H1 (cell line): Measurements from ENCODE around the gene DYNLT2B. TPM values are rescaled to one million over a fixed set of nuclear protein-coding genes. Genes with fewer than 3 reads are reported as not detected.

Experiments
- CTCF ChIA-PET: fragments of 300-600 bp; sonication (Branson Sonifier 250); formaldehyde crosslinking; loops from one replicate; lab custom pipeline; 2021; ENCODE audit not compliant: partially characterized antibody; lab: Charles Lee
- POLR2A ChIA-PET: fragments of 300-600 bp; sonication (Branson Sonifier 250); formaldehyde crosslinking; loops from one replicate; lab custom pipeline; 2021; ENCODE audit warnings: inconsistent platforms; ENCODE audit not compliant: partially characterized antibody; lab: Charles Lee
- DNase-seq, 2 experiments: peaks; one replicate each; pipeline versions ENCODE4 v3.0.0 to v3.0.0-alpha.2; 2010 to 2022; ENCODE audit warnings: low spot score in 2 of 2, low read depth in 1 of 2, mixed read lengths in 1 of 2
- FAIRE-seq: peaks from 2 replicates; lab custom pipeline; 2011; peaks lifted over from hg19 to GRCh38; lab: Jason Lieb, UNC
- H2AFZ ChIP-seq: 2 replicates; pipeline ENCODE4 v1.8.1; 2012; ENCODE audit warnings: low read length, inconsistent platforms
- H2AK5ac ChIP-seq: 2 replicates; pipeline ENCODE4 v1.6.1; 2013; ENCODE audit warnings: low read depth, low read length
- H2BK120ac ChIP-seq: replicated peaks from 2 replicates; pipeline ENCODE3; 2013; ENCODE audit warnings: low read depth, low read length, inconsistent platforms
- H2BK12ac ChIP-seq: 2 replicates; pipeline ENCODE4 v1.6.1; 2013; ENCODE audit warnings: low read depth, low read length
- H2BK15ac ChIP-seq: 2 replicates; pipeline ENCODE4 v1.6.1; 2013; ENCODE audit warnings: low read length
- H2BK20ac ChIP-seq: 2 replicates; pipeline ENCODE4 v1.6.1; 2013; ENCODE audit warnings: low read length
- H2BK5ac ChIP-seq: 2 replicates; pipeline ENCODE4 v1.6.1; 2013; ENCODE audit warnings: low read depth, low read length
- H3K14ac ChIP-seq: 2 replicates; pipeline ENCODE4 v1.6.1; 2013; ENCODE audit warnings: inconsistent platforms; ENCODE audit not compliant: insufficient read length
- H3K18ac ChIP-seq: 2 replicates; pipeline ENCODE4 v1.6.1; 2013; ENCODE audit warnings: low read length; ENCODE audit errors: extremely low read depth
- H3K23ac ChIP-seq: 2 replicates; pipeline ENCODE4 v1.6.1; 2013; ENCODE audit warnings: inconsistent platforms; ENCODE audit not compliant: insufficient read length
- H3K23me2 ChIP-seq: 2 replicates; pipeline ENCODE4 v1.6.1; 2013; ENCODE audit warnings: low read depth, low read length
- H3K27ac ChIP-seq: 2 replicates; pipeline ENCODE4 v1.6.1; 2011; ENCODE audit warnings: low read depth, low read length, inconsistent platforms
- H3K27me3 ChIP-seq, 4 experiments: replicated peaks in 1 of 4; 1 replicate in 1 of 4; 2 replicates in 3 of 4; pipeline versions ENCODE4 v1.6.1 to v1.8.1; 2011 to 2013; ENCODE audit warnings: low read length in 3 of 4, mild to moderate bottlenecking in 3 of 4, inconsistent platforms in 2 of 4, mixed read lengths in 2 of 4, moderate library complexity in 1 of 4; ENCODE audit not compliant: control insufficient read depth in 3 of 4, insufficient read depth in 3 of 4; ENCODE audit errors: extremely low read depth in 1 of 4
- H3K36me3 ChIP-seq, 4 experiments: 2 replicates each; pipeline versions ENCODE4 v1.6.1 to v1.8.1; 2011 to 2013; ENCODE audit warnings: mild to moderate bottlenecking in 4 of 4, low read length in 3 of 4, moderate library complexity in 2 of 4, control low read depth in 1 of 4, inconsistent platforms in 1 of 4; ENCODE audit not compliant: insufficient read depth in 4 of 4, control insufficient read depth in 2 of 4
- H3K4ac ChIP-seq: replicated peaks from 2 replicates; pipeline ENCODE3; 2013; ENCODE audit warnings: low read length, low read depth, mixed read lengths, inconsistent platforms; ENCODE audit not compliant: insufficient read length
- H3K4me1 ChIP-seq, 4 experiments: replicated peaks in 1 of 4; 1 replicate in 1 of 4; 2 replicates in 3 of 4; pipeline versions ENCODE4 v1.6.1 to v1.8.1; 2011 to 2013; ENCODE audit warnings: low read length in 3 of 4, inconsistent platforms in 2 of 4, mixed read lengths in 1 of 4; ENCODE audit not compliant: insufficient read depth in 4 of 4, control insufficient read depth in 3 of 4
- H3K4me2 ChIP-seq, 2 experiments: 2 replicates each; pipeline versions ENCODE4 v1.6.1 to v1.8.1; 2011 to 2013; ENCODE audit warnings: low read depth in 2 of 2, low read length in 2 of 2, control low read depth in 1 of 2, inconsistent platforms in 1 of 2, mild to moderate bottlenecking in 1 of 2; ENCODE audit not compliant: insufficient read depth in 1 of 2
- H3K4me3 ChIP-seq, 4 experiments: fragments of 200-600, 300-600 bp in 1 of 4; sonication (generic), shearing (Covaris generic), sonication (Bioruptor Twin) in 1 of 4; 2 replicates each; pipeline versions ENCODE4 v1.5.1 to v1.8.1; 2011 to 2016; ENCODE audit warnings: low read length in 4 of 4, low read depth in 3 of 4, control low read depth in 2 of 4, inconsistent platforms in 2 of 4, mild to moderate bottlenecking in 2 of 4, mixed read lengths in 1 of 4, moderate library complexity in 1 of 4; ENCODE audit not compliant: insufficient read depth in 2 of 4; ENCODE audit errors: extremely low read depth in 1 of 4
- H3K56ac ChIP-seq: replicated peaks from 2 replicates; pipeline ENCODE3; 2013; ENCODE audit warnings: low read depth, mild to moderate bottlenecking, mixed read lengths, low read length, inconsistent platforms; ENCODE audit not compliant: insufficient read length
- H3K79me1 ChIP-seq: 2 replicates; pipeline ENCODE4 v1.6.1; 2013; ENCODE audit warnings: low read depth, low read length, control low read depth
- H3K79me2 ChIP-seq, 2 experiments: 2 replicates each; pipeline versions ENCODE4 v1.6.1 to v1.8.1; 2012 to 2013; ENCODE audit warnings: low read length in 2 of 2, mild to moderate bottlenecking in 2 of 2, inconsistent platforms in 1 of 2; ENCODE audit not compliant: insufficient read depth in 2 of 2, control insufficient read depth in 1 of 2
- H3K9ac ChIP-seq, 4 experiments: replicated peaks in 1 of 4; 1 replicate in 1 of 4; 2 replicates in 3 of 4; pipeline versions ENCODE4 v1.6.1 to v1.8.1; 2011 to 2013; ENCODE audit warnings: low read depth in 3 of 4, low read length in 3 of 4, control low read depth in 2 of 4, mild to moderate bottlenecking in 2 of 4, moderate library complexity in 2 of 4, inconsistent platforms in 1 of 4; ENCODE audit errors: extremely low read depth in 1 of 4
- H3K9me3 ChIP-seq, 2 experiments: 2 replicates each; pipeline versions ENCODE4 v1.6.1 to v1.8.1; 2012 to 2013; ENCODE audit warnings: mild to moderate bottlenecking in 2 of 2, moderate library complexity in 2 of 2, control low read depth in 1 of 2, inconsistent platforms in 1 of 2, low read depth in 1 of 2, low read length in 1 of 2, mixed read lengths in 1 of 2; ENCODE audit not compliant: insufficient read depth in 2 of 2
- H4K20me1 ChIP-seq, 2 experiments: replicated peaks in 1 of 2; 2 replicates each; pipeline versions ENCODE3 to v1.8.1; 2011 to 2013; ENCODE audit warnings: inconsistent platforms in 2 of 2, low read length in 2 of 2, mild to moderate bottlenecking in 1 of 2; ENCODE audit not compliant: insufficient read depth in 2 of 2, control insufficient read depth in 1 of 2
- H4K5ac ChIP-seq: 2 replicates; pipeline ENCODE4 v1.6.1; 2013; ENCODE audit warnings: low read length, low read depth, mixed read lengths, inconsistent platforms; ENCODE audit not compliant: insufficient read length
- H4K8ac ChIP-seq: 2 replicates; pipeline ENCODE4 v1.8.0; 2013; ENCODE audit warnings: mild to moderate bottlenecking, moderate library complexity, low read length, inconsistent platforms; ENCODE audit not compliant: insufficient read depth; ENCODE audit errors: extremely low read depth
- H4K91ac ChIP-seq: replicated peaks from 2 replicates; pipeline ENCODE3; 2013; ENCODE audit warnings: low read length, mixed read lengths, inconsistent platforms; ENCODE audit not compliant: insufficient read length
- CBX5 ChIP-seq: fragments of 300-800, 300-1000 bp; sonication (generic); IDR thresholded peaks from 2 replicates; pipeline ENCODE4 v1.7.1; 2016; ENCODE audit warnings: antibody characterized with exemption, low read length, low read depth
- ZNF274 ChIP-seq: IDR thresholded peaks from 2 replicates; pipeline ENCODE4 v1.7.0; 2012; ENCODE audit warnings: low read length, borderline replicate concordance; ENCODE audit errors: extremely low read depth
- WGBS, 2 experiments: shearing (Covaris generic) in 1 of 2; methylation state at CpG; one replicate each; pipeline versions ENCODE4 v1.1.6 to v1.1.7; 2013 to 2015; ENCODE audit warnings: low lambda C conversion rate in 2 of 2, mixed read lengths in 2 of 2, inconsistent platforms in 1 of 2, low coverage in 1 of 2, missing lambda C conversion rate in 1 of 2; ENCODE audit not compliant: insufficient replicate concordance in 2 of 2, insufficient coverage in 1 of 2, insufficient read length in 1 of 2; ENCODE audit errors: extremely low coverage in 1 of 2, missing lambda C conversion rate in 1 of 2; 5-methylcytosine and 5-hydroxymethylcytosine counted together
- polyA plus RNA-seq, 7 experiments: library from polyadenylated mRNA; depleted of rRNA in 3 of 7; stranded (reverse) in 5 of 7; unstranded in 2 of 7; fragments of >200 nt in 5 of 7; fragments of 200-250 nt in 2 of 7; gene quantifications; 1 replicate in 5 of 7; 2 replicates in 1 of 7; 4 replicates in 1 of 7; pipeline versions ENCODE4 v1.2.1 to v1.2.3, GENCODE V29; 2011 to 2013; ENCODE audit warnings: missing spikeins in 2 of 7, mixed read lengths in 2 of 7
- total RNA-seq: library from RNA; stranded (reverse); fragmentation: NEBNext Ultra II Directional; extraction: Animal tissue kit (Norgen Biotek cat#: 25700); gene quantifications from 2 replicates; pipeline ENCODE4 v1.2.1, GENCODE V29; 2021

Gene DYNLT2B
- total and polyA plus RNA-seq, 2 of the 8 experiments (the other 6 are each of a cell fraction or from before 2014, with no cell fraction given), result 10.9 to 22.2 TPM

DNA sequence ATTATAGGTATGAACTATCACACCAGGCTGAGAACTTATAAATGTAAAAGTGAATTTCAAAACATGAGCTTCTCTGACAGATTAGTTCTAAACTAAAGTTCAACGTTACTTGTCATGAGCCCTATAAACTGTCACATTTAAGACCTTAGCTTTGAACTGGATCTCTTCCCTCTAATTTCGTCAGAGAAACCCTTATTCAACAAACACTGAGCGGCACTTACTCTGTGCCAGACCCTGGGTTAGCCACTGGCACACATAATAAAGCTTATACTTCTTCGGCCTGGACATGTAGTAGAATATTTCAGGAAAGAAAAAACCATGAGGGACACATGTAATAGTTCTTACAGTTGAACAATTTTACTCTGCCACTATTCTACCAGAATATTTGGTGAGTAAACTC lies 36.1 kb downstream of the DYNLT2B start:
- 94% methylated on average over 4 of the region's 4 CpGs; no CpG with 5 or more reads in 1 of the 2 experiments for WGBS, 2 experiments
- TF ChIP-seq ZNF274, result no peak
- TF ChIP-seq CBX5, result no peak

More for the DNA sequence above, 36.1 kb downstream of the DYNLT2B start:
- CTCF ChIA-PET, result interaction anchor here (1.0 to 1.8 kb wide), 5 partner anchors 9 to 85 kb away, joined by 3 to 5 read pairs (median 4); no protein-coding TSS in a partner anchor
- Histone ChIP-seq H3K56ac (no peak overlapping the region), H2BK12ac (no peak overlapping the region), H3K36me3 (no peaks in the 10 kb centered on the region), H2AK5ac (no peak overlapping the region), H3K4me1 (peaks cover 0 to 6% (median 4%) of the 10 kb centered on the region in 4 experiments; a peak in 4 of 7 replicates), H2BK15ac (no peak overlapping the region), H3K27me3 (no peaks in the 10 kb centered on the region), H3K18ac (no peak overlapping the region), H3K9me3 (no peaks in the 10 kb centered on the region), H3K23me2 (peaks cover 2% of the 10 kb centered on the region; the same call in 1 of the 2 replicates), H3K4me3 (no peak overlapping the region), H4K5ac (no peak overlapping the region), H3K9ac (no peak overlapping the region), H3K4ac (no peak overlapping the region), H2BK5ac (no peak overlapping the region), H2AFZ (no peak overlapping the region), H4K20me1 (peaks cover 0 to 1% of the 10 kb centered on the region in 2 experiments), H2BK20ac (no peak overlapping the region), H3K4me2 (no peak overlapping the region), H3K23ac (no peak overlapping the region), H3K27ac (no peak overlapping the region), H2BK120ac (no peak overlapping the region), H4K8ac (no peak overlapping the region), H3K79me1 (peaks cover 4% of the 10 kb centered on the region), H4K91ac (no peak overlapping the region), H3K79me2 (peaks cover 0 to 49% of the 10 kb centered on the region in 2 experiments), H3K14ac (no peak overlapping the region)
- FAIRE-seq, result no peak
- DNase-seq, result no peak
- POLR2A ChIA-PET, result interaction anchor here (1.0 to 1.4 kb wide), 4 partner anchors 41 to 204 kb away, joined by 3 to 5 read pairs (median 3); partner anchors contain the start of gene UBXN7
